ENCODE results near the gene DFFB.

DFFB gene

DNA sequence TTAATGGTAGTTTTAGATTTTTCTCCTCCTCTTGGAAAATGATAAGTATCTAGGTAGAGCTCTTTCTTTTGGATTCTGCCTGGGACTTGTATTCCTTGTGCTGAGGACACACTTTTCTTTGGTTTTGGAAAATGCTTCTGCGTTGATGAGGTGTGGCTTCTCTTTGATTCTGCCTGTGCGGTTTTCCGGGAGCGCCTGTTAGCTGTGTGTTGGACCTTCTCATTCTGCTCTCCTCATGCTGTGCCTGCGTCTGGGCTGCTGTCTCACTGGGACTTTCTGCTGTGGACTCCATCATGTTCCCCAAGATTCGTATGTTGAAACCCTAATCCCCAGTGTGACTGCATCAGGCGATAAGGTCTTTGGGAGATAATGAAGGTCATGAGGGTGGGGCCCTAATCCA is 21.8 kb downstream of the DFFB start:
- DNase-seq, result no peak

GRCh38 chr1:3879787-3880428 is 22.6 kb downstream of the DFFB start:
- no peak for DNase-seq

DNA sequence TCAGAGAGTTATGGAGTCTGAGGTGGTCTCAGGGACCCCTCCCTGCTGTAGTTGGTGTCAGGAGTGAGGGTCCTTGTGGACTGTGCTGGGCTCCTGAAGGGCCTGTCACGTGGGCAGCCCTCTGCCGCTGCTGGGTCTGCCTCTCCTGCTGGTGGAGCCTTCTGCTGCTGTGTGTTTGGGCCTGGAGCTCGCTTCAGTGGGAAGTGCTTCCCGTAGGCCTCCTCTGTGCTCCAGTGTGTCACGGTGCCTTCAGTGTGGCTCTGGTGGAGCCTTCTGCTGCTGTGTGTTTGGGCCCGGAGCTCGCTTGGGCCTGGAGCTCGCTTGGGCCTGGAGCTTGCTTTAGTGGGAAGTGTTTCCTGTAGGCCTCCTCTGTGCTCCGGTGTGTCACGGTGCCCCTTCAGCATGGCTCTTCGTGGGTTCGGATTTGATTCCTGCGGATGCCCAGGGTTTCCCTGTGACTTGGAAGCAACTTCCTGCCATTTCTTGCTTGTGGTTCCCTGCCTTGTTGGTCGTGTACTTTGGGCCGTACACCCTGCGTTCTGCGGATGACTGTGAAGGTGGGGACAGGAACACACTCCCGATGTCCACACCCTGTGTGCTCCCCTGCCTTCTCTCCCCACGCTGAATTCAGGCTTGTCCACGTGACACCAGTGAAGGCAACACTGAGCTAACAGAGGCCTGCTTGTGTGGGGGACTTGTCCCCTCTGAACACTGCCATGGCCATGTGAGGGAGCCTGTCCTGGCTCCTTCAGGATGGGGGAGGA is 23.3 kb downstream of the DFFB start:
- no peak for DNase-seq

DNA sequence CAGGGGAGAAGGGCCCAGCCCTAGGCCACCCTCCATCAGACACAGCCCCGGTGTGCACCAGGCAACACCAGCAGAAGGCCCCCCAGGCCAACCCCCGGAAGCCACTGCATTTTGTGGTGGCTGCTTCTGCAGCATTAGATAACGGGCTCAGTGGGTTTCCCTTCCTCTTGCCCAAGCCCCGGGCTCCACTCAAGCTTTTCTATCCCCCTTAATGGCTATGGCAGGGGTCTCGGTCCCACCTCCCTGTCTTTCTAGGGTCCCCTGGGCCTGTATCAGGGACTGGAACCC is 23.9 kb downstream of the DFFB start:
- no peak for DNase-seq

- DNase-seq, result no peak
Measured at GRCh38 chr1:3883194-3883925, 26.1 kb downstream of the DFFB start.

DNA sequence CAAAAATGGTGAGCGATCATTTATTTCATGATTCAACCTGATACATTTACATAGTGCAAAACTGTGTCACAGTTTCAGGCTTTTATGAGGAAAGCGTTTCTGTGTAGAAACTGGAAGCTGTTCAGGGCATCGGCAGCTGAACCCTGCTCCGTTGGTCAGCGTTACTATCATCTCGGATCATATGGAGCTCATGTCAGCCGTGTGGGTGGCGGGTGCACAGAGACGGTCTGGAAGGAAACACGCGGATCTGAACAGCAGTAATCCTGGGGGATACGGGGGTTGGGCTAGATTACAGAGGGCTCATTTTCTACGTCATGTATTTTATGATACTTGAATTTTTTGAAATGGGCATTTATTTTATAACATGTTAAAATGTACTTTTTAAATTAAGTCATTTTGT is 27.7 kb downstream of the DFFB start:
- no peak for DNase-seq

GRCh38 chr1:3885611-3886010 is 28.3 kb downstream of the DFFB start:
- DNase-seq, result no peak

GRCh38 chr1:3886106-3886670 is 28.9 kb downstream of the DFFB start:
- no peak for DNase-seq

GRCh38 chr1:3886691-3887090 is 29.4 kb downstream of the DFFB start:
- DNase-seq, result no peak

GRCh38 chr1:3888301-3888700 is 31.0 kb downstream of the DFFB start:
- DNase-seq, result no peak

- no peak for DNase-seq
Measured at GRCh38 chr1:3889936-3890335, 32.7 kb downstream of the DFFB start.

DNA sequence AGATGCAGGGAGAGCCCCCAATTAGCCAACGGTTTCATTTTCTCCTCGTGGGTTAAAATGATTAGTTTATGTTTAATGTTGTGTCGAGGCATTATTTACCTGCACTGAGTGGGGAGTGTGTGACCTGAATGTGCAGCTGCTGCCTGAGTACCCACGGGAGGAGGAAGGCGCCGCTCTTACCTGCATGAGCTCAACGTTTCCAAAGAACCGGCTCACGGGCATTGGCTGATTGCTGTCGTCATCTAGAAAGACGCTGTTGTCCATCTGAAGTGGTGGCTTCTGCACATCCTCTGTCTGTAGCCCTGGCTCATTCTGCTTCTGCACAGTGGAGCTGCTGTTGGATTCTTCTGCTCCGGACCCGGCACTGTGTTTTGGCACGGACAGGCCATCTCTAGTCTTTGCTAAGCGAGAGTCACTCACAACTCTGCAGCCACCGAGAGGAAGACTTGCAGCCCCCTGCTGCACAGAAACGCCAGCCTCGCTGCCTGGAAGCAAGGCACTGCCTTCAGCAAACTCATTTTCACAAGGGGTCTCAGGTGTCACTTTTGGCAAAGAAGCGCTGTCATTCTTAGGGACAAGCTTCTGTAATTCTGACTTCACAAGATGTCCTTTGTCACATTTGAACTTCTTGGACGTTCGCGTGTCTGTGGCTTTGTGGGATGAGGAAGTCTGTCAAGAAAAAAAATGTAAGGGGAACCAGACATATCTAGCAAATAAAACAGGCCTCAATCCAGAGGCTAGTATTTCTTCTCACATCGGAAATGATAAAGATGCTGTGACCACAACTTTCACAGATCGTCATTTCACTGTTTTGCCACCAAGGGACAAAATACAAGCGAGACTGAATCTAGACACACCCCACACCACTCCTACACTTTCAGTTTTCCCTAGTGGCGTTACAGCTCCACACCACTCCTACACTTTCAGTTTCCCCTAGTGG is 33.4 kb downstream of the DFFB start:
- no peak for DNase-seq

- no peak for DNase-seq
Measured at GRCh38 chr1:3891329-3891865, 34.1 kb downstream of the DFFB start.

DNA sequence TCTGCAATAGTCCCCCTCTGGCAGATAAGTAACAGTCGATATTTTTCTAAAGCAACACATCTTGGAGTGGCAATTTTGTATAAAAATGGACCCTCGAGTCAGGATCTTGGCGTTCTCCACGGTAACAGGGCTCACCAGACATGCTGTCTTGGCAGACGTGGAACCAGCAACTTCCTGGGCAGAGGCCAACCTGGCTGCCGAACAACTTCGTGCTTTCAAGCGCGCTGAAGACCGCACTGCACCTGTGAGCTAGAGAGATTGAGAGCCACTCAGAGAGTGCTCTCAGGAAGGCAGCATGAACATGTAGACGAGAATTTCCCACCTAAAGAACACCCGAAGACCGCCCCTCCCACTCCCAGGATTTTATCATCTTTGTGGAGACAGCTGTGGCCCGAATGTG is 35.5 kb downstream of the DFFB start:
- no peak for DNase-seq

DNA sequence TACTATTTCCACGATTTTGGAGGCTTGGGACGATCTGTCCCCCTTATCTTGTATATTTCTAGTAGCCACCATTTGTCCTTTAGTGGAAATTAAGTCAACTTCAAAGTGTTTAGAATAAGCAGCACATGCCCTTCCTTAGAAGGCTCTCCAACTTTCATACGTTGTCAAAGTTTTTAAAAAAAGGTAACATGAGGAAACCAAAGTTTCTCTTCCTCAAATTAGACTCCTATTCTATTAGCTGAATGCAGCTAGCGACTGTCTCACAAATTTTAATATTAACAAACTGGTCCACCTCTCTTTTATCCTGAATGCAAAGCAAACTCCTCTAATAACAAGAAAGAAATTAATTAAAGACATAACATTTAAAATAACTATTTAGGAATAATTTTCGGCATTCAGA is 35.9 kb downstream of the DFFB start:
- DNase-seq, result no peak

DNA sequence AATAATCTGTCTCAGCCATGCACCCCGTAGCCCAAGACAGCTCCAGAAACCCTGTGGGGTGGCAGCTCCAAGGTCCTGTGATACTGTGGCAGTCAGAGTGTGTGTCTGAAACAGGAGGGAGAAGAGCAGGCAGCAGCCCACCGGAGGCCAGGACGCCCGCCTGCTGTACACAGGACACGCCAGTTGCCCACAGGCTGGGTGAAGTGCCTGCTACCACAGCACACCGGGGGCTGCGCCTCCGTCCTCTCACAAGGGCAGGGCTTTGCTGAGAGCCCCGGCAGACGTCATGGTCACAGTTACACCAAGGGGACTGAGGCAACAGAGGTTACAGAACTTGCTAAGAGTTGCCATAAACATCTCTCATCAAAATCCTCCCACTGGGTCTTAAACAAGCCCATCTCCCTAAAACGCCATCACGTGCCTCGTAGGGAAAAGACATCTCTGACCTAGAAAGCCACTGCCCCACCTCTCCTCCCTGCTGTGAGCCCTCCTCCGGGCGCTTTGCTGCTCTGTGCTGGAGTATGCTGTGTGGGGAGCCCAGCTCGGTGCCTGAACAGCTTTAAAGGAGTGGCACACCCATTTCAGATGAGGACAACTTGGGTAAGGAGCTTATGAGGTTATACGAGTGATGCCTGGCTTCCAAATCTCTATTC is 37.5 kb downstream of the DFFB start:
- no peak for DNase-seq

DNA sequence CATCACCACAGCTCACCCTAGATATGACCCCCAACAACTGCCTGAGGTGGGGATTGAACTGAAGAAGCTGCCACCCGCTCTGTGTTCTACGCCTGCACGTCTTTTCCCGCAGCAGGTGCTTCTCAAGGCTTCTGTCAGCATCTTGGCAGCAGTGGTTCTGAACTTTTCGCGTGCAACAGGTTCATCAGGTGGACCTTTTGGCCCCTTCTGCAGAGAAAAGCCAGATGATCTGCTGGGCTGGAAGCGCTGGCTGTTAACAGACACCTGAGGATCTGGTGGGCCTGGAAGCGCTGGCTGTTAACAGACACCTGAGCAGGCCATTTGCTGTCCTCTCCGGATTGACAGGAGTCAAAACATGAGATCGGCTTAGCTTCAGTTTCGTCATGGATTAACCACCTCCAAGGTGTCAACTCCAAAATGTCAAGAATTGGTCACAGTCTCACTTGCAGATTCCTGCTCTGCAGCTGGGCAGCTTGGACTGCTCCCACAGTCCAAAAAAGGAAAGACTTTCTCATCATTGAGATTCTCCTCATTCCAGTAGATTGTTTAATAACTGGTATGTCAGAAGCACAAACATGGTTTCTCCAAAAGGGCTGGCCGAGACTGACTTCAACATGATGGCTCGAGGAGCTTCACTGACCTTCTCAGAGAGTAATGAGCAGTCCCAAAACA is 38.1 kb downstream of the DFFB start:
- DNase-seq, result no peak

DNA sequence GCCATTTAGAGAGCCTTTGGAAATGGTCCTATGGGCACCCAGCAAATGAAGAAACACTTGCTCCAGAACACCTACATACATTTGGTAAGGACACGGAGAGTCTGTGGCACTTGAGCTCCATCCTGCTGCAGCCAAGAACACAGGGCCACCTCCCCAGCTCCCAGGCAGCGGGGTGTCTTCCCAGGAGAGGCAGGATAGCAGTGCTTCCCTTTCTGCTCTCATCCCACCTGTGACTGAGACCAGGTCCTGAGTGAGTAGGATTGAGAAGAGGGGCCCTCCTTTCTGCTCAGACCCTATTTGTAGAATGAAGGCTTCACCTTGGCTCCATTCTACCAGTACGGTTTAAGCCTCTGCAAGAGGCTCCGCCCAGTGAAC is 38.7 kb downstream of the DFFB start:
- no peak for DNase-seq

DNA sequence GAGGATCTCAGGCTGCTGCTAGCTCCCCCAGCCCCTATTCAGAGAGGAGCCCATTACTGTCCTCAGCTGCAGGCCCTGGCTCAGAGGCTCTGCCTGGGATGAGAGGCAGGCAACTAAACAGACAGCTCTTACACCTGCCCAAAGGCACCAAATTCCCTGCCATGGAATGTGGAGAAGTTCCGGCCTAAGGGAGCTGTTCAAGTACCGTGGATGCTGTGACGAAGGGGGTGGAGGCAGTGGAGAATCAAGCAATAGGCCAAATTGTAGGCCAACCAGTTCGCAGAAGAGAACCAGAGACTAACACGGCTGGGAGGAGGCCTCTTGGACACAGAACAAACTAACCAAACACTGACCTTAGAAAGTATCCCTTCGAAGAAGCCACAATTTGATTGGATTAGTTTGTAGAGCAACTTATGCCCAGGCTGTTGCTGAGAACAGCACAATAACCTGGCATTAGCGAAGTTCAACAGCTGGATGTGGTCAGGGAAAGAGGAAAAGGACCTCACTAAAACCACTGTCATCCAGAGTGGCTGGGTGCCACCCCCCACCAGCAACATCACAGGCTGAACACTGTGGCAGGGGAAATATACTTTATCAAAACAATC is 39.2 kb downstream of the DFFB start:
- no peak for DNase-seq

- DNase-seq, result no peak
Measured at GRCh38 chr1:3898475-3898735, 41.1 kb downstream of the DFFB start.

DNA sequence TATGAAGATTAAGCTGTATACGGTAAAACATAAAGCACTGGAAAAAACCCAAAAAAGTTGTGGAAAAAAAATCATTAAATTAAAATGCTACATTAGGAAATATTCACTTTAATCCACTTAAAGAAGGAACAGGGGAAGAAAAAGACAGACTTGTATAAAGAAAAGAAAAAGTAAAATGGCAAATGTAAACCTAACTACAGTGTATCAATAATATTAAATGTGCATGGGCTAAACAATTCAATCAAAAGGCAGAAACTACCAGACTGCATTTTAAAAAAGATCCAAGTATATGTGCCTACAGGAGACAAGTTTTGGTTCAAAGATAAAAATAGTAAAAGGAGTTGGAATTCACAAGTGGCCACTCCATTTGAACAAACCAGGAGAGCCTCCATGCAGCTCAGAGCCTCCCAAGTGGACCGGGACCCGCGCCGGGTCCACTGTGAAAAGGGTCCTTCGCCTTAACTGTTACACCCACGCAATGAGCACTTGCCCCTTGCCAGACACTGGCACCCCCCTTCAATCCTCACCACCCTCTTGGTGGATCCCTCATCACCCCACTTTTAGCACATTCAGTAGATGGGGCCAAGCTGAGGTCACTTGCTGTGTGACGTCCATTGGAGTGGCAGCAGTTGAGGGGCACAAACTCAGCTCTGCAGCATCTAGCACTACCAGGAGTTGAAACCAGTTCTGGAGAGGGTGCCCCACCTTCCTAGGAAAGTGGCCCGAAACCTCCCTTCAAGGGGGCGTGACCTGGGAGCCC is 41.9 kb downstream of the DFFB start:
- no peak for DNase-seq

Measured in NCI-H1092 treated with DMSO at 0.1 percent for 48 hours (cell line).